ENCODE data around the gene RPL41.
A peak's percentile ranks its signal among the peaks of the same experiment; 100 is the strongest.
"Not testable (repeated sequence)": the region's sequence is repeated elsewhere in the genome, so short reads cannot be mapped to it uniquely, and the experiment has no call there.

Gene RPL41

GRCh38 chr12:56116267-56117081 is at the start of gene RPL41:
Gene RPL41, plus strand, starts transcription at chr12:56116633.
- DNase-seq = peak; percentile 87 to 98 (median 91)

- DNase-seq = no peak
These were observed 44.8 kb upstream of the RPL41 start for GRCh38 chr12:56071648-56072047.

GRCh38 chr12:56074396-56074795 is 42.0 kb upstream of the RPL41 start:
- DNase-seq = no peak

GRCh38 chr12:56077966-56078365 is 38.5 kb upstream of the RPL41 start:
- DNase-seq = not testable (repeated sequence)

- no peak for DNase-seq
These were observed 38.0 kb upstream of the RPL41 start for GRCh38 chr12:56078427-56078826.

- DNase-seq = peak in 5 of 6 experiments; percentile 9 to 44 (median 36)
These were observed 37.3 kb upstream of the RPL41 start for GRCh38 chr12:56078931-56079722.

- peak in 5 of 6 experiments; percentile 24 to 55 (median 48) for DNase-seq
These were observed 36.5 kb upstream of the RPL41 start, which contains the start of gene ERBB3 for GRCh38 chr12:56079723-56080555. Gene ERBB3, plus strand, starts transcription at chr12:56080165. Its CDS starts 136 bp downstream, at chr12:56080301.

- DNase-seq = no peak
These were observed 35.8 kb upstream of the RPL41 start for GRCh38 chr12:56080556-56081138.

GRCh38 chr12:56081393-56082347 is 34.8 kb upstream of the RPL41 start:
- DNase-seq = no peak

- DNase-seq = no peak
These were observed 34.1 kb upstream of the RPL41 start for GRCh38 chr12:56082382-56082781.

GRCh38 chr12:56082967-56083366 is 33.5 kb upstream of the RPL41 start:
- DNase-seq = no peak

- no peak for DNase-seq
These were observed 31.4 kb upstream of the RPL41 start for GRCh38 chr12:56084958-56085543.

- DNase-seq = no peak
These were observed 30.3 kb upstream of the RPL41 start for GRCh38 chr12:56086096-56086495.

GRCh38 chr12:56086608-56087007 is 29.8 kb upstream of the RPL41 start:
- DNase-seq = no peak

- DNase-seq = no peak
These were observed 29.2 kb upstream of the RPL41 start for GRCh38 chr12:56087220-56087619.

- DNase-seq = no peak
These were observed 18.7 kb upstream of the RPL41 start for GRCh38 chr12:56097738-56098137.

GRCh38 chr12:56098592-56098991 is 17.8 kb upstream of the RPL41 start:
- no peak for DNase-seq

GRCh38 chr12:56099787-56100186 is 16.6 kb upstream of the RPL41 start:
- no peak for DNase-seq

- DNase-seq = no peak
These were observed 15.4 kb upstream of the RPL41 start for GRCh38 chr12:56101045-56101444.

- DNase-seq = no peak
These were observed 13.8 kb upstream of the RPL41 start for GRCh38 chr12:56102683-56103065.
